Iris pigment epithelial cell (primary cell): ENCODE measurements around the gene CCDC134.
"Not testable (repeated sequence)": the region's sequence is repeated elsewhere in the genome, so short reads cannot be mapped to it uniquely, and the experiment has no call there.

ENCODE experiments used
- DNase-seq: peaks from one replicate; pipeline ENCODE4 v3.0.0-alpha.2; 2011; ENCODE audit warnings: low read depth

The CCDC134 gene

GRCh38 chr22:41825376-41825775 lies 24.9 kb downstream of the CCDC134 start:
- DNase-seq, result no peak

- no peak for DNase-seq
These were observed 25.5 kb downstream of the CCDC134 start for GRCh38 chr22:41826021-41826420.

GRCh38 chr22:41826430-41827383 lies 26.2 kb downstream of the CCDC134 start:
- DNase-seq, result no peak

- no peak for DNase-seq
These were observed 27.2 kb downstream of the CCDC134 start for GRCh38 chr22:41827671-41828070.

- no peak for DNase-seq
These were observed 28.0 kb downstream of the CCDC134 start for GRCh38 chr22:41828516-41828915.

- DNase-seq, result no peak
These were observed 29.7 kb downstream of the CCDC134 start for GRCh38 chr22:41830174-41830573.

- peak; percentile 27 for DNase-seq
These were observed 30.9 kb downstream of the CCDC134 start for GRCh38 chr22:41831383-41831782.

GRCh38 chr22:41831828-41832552 lies 31.5 kb downstream of the CCDC134 start:
- DNase-seq, result peak; percentile 29

GRCh38 chr22:41832553-41833368 lies 32.3 kb downstream of the CCDC134 start, which contains the start of gene SREBF2:
SREBF2 (plus strand) TSS chr22:41833105; CDS start chr22:41833271, 166 bp downstream.
- DNase-seq, result peak; percentile 100

- peak; percentile 38 for DNase-seq
These were observed 33.0 kb downstream of the CCDC134 start for GRCh38 chr22:41833369-41834004.

- no peak for DNase-seq
These were observed 33.8 kb downstream of the CCDC134 start for GRCh38 chr22:41834005-41834944.

- not testable (repeated sequence) for DNase-seq
These were observed 35.0 kb downstream of the CCDC134 start for GRCh38 chr22:41835462-41835861.

GRCh38 chr22:41836551-41836950 lies 36.1 kb downstream of the CCDC134 start:
- no peak for DNase-seq

GRCh38 chr22:41838842-41839618 lies 38.6 kb downstream of the CCDC134 start:
- no peak for DNase-seq

- DNase-seq, result no peak
These were observed 39.7 kb downstream of the CCDC134 start for GRCh38 chr22:41840216-41840615.

GRCh38 chr22:41841085-41841712 lies 40.7 kb downstream of the CCDC134 start:
- DNase-seq, result no peak

GRCh38 chr22:41842996-41843970 lies 42.8 kb downstream of the CCDC134 start:
- DNase-seq, result no peak

GRCh38 chr22:41844036-41844435 lies 43.6 kb downstream of the CCDC134 start:
- DNase-seq, result no peak
